GM21529 (cell line): ENCODE results near the gene ZFAND2B.
A peak's percentile ranks its signal among the peaks of the same experiment; 100 is the strongest.

Experiments
- ATAC-seq: cut with Tn5 transposase; IDR thresholded peaks from one replicate; pipeline ENCODE4 v1.9.1; 2021; ENCODE audit not compliant: unreplicated experiment

ZFAND2B gene

GRCh38 chr2:219220652-219221402 lies 14.2 kb downstream of the ZFAND2B start:
- no peak for ATAC-seq

GRCh38 chr2:219221957-219222518 lies 15.5 kb downstream of the ZFAND2B start:
- no peak for ATAC-seq

GRCh38 chr2:219223831-219224610 lies 17.4 kb downstream of the ZFAND2B start:
- ATAC-seq, result no peak

- no peak for ATAC-seq
Measured at GRCh38 chr2:219225350-219225749, 18.8 kb downstream of the ZFAND2B start.

GRCh38 chr2:219228041-219228910 lies 21.7 kb downstream of the ZFAND2B start:
- no peak for ATAC-seq

DNA sequence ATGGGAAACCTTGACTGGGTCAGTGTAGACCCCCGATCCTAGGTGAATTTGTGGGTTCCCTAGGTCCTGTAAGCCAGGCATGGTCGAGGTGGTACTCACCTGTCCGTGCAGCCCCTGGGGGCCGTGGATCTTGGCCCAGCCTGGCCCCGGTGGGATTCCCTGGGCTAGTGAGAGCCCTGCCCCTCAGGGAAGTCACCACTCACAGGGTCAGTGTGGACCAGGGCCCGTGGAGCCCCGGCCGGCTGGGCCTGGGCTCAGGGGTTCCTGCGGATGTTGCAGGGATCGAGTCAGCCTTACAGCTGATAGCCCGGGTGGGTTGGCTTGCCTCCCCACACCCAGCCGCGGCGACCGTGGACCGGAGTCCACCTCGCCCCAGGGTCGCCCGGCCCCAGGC lies 22.3 kb downstream of the ZFAND2B start:
- ATAC-seq, result peak; percentile 9

- peak; percentile 96 for ATAC-seq
Measured at GRCh38 chr2:219229305-219230058, 22.9 kb downstream of the ZFAND2B start, which contains the start of the genes ANKZF1 and ATG9A. ANKZF1 (plus strand) TSS chr2:219229806; CDS start chr2:219230258, 452 bp downstream. ATG9A (minus strand) TSS chr2:219229636; CDS start chr2:219228024, 1,612 bp downstream.

DNA sequence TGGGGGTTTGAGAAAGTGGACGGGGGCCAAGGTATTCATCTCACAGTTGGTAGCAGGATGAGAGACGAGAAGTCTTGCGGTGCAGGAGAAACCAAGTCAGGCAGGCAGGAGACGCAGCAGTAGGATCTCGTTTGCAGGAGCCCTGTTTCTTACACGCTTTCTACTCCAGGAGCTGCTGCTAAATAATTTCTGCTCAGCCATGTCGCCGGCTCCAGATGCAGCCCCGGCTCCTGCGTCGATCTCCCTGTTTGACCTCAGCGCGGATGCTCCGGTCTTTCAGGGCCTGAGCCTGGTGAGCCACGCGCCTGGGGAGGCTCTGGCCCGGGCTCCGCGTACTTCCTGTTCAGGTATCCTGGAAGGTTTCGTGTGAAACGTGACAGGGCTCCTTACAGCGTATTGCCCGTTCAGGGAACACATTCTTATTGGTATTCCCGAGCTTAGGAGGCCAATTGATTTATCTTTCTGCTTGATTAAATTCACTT lies 23.5 kb downstream of the ZFAND2B start:
- ATAC-seq, result peak; percentile 25

- no peak for ATAC-seq
Measured at GRCh38 chr2:219234331-219234730, 27.7 kb downstream of the ZFAND2B start.

DNA sequence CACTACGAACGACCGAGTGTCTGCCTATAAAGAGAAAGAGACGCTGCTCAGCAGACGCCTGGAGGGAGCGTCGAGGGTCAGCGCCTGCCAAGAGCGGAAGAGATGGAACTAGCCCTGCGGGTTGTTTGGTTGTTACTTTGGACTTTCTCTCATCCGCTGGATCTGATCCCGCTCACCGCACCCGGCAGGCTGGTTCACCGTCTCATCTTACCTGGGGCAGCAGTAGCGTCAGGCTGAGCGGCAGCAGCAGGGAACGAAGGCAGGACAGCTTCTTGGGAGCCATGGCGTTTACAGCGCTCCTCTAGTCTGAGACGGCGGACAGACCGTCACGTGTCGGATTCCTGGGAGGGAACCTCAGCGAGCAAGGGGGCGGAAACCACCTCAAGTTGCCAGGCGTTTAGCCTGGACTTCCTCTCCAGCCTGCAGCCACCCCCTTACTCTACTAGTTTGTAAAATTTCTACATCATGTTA lies 36.7 kb downstream of the ZFAND2B start:
- no peak for ATAC-seq

GRCh38 chr2:219244789-219245147 lies 38.2 kb downstream of the ZFAND2B start:
- ATAC-seq, result no peak

GRCh38 chr2:219245148-219245898 lies 38.7 kb downstream of the ZFAND2B start, which contains the start of the genes GLB1L and STK16:
GLB1L (minus strand) TSS chr2:219245444; CDS start chr2:219243573, 1,871 bp downstream.
STK16 (plus strand) TSS chr2:219245479; CDS start chr2:219246000, 521 bp downstream.
- peak; percentile 64 for ATAC-seq

DNA sequence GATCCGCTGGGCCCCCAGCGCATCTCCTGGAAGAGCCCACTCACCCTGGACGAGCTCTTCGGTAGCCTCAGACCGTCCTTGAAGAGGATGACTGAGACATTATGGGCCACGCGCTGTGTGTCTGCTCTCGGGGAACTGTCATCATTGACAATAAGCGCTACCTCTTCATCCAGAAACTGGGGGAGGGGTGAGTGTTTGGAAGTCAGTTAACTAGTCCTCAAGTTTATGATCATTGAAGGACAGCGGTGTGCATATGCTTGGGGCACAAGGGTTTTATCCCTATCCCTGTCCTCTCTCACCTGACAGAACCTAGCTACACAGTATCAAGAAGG lies 39.3 kb downstream of the ZFAND2B start:
- ATAC-seq, result no peak

DNA sequence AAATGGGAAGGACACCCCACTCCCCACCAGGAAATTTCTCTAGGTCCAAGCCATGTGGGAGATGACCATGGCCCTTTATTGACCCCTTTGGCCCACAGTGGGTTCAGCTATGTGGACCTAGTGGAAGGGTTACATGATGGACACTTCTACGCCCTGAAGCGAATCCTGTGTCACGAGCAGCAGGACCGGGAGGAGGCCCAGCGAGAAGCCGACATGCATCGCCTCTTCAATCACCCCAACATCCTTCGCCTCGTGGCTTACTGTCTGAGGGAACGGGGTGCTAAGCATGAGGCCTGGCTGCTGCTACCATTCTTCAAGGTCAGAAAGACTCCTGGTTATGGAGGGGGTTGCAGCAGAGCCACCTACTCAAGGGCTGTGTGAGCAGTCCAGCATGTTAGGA lies 40.0 kb downstream of the ZFAND2B start:
- ATAC-seq, result no peak

DNA sequence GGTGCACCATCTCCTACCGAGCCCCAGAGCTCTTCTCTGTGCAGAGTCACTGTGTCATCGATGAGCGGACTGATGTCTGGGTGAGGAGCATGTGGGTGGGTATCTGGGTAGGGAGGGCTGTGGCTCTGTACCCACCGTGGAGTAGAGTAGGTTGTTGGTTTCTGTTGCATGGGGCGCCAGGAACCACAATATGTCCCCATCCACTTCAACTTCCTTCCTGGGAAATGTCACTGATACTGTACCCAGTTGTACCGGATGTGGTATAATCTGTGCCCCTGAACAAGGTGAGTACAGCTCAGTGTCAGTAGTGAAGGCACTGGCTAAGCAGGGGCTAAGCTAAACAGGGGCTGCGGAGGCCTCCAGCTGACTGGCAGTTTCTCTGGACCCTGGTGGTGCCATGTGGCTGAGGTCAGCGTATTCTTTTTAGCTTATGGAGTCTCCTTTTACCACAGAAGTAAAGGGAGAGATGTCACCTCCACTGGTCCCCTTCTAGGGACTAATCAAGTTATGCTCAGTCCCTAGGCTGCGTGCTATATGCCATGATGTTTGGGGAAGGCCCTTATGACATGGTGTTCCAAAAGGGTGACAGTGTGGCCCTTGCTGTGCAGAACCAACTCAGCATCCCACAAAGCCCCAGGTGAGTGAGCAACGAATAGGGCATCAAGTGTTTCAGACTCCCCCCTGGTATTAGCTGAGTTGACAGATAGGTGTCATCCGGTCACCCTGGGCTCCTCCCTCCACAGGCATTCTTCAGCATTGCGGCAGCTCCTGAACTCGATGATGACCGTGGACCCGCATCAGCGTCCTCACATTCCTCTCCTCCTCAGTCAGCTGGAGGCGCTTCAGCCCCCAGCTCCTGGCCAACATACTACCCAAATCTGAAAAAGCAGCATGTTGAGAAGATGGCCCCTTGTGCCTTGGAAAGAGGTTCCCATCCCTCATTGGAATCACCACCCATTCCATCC lies 41.4 kb downstream of the ZFAND2B start:
- no peak for ATAC-seq

GRCh38 chr2:219248845-219249202 lies 42.2 kb downstream of the ZFAND2B start:
- ATAC-seq, result no peak

DNA sequence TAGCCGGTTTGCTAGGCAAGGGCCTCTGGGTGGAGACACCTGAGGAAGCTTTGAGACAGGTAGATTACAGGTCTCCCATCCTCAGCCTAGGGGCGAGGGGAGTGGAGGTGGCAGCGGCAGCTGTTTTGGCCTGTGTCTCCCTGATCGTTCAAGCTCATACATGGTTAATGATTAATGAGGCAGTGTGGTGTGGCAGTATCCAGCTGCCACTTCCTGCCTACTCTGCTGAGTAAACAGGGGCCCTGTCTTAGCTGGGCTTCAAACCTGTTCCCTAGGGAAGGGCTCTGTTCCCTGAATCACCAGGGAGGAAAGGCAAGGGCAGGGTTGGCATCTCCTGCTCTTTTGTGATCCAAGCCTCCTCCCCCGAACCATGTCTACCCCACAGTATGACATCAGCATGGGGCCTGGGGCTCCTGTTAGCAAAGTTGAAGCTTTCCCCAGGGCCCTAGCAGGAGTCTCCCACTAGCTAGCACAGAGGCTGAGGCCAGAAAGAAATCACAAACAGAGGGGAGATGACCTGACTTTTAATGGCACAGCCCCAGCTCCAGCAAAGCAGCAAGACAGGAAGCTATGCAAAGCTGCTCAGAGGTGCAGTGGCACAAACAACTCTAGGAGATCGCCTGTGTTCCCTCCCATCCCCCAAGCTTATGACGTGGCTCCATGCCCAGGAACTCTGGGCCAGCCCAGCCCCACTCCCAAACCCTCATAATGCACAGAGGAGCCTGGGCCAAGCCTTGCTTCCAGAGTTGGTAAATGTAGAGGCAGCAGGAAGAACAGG lies 42.8 kb downstream of the ZFAND2B start:
- ATAC-seq, result peak; percentile 30
